Measurements from ENCODE around the gene CCDC183.

CCDC183 gene

DNA sequence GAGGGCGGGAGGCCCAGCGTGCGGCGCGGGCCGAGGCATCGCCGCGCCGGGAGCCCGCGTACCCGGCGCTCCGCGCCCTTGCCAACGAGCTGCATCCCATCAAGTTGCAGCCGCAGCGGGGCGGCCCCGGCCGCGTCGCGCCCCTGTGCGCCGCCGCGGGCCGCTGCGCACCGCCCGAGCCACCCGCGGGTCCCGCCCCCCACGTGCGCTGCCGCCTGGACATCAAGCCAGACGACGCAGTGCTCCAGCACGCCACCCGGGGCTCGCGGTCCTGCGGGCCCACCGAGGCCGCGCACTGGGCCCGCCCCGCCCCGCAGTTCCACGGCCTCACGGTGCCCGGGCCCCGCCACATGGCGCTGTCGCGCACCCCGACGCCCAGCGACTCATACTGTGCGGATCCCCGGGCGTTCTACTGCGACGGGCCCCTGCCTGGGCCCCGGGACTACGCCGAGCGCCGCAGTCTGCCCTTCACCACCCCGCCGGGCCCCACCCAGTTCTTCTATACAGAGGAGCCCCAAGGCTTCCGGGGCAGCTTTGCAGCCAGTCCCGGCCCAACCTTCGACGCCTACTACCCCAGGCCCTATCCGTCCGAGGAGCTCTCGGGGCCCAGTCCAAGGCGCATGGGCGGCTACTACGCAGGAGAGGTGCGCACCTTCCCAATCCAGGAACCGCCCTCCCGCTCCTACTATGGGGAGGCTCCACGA is 48.8 kb downstream of the CCDC183 start:
- no peak overlapping the region for H3K4me3 ChIP-seq (ENCODE audit: low read depth, low read length)
- no peak for TF ChIP-seq MYC (IDR thresholded peaks at IDR 0.05; ENCODE audit: low read depth, low read length)
- DNase-seq (ENCODE audit: low read depth) = no peak

DNA sequence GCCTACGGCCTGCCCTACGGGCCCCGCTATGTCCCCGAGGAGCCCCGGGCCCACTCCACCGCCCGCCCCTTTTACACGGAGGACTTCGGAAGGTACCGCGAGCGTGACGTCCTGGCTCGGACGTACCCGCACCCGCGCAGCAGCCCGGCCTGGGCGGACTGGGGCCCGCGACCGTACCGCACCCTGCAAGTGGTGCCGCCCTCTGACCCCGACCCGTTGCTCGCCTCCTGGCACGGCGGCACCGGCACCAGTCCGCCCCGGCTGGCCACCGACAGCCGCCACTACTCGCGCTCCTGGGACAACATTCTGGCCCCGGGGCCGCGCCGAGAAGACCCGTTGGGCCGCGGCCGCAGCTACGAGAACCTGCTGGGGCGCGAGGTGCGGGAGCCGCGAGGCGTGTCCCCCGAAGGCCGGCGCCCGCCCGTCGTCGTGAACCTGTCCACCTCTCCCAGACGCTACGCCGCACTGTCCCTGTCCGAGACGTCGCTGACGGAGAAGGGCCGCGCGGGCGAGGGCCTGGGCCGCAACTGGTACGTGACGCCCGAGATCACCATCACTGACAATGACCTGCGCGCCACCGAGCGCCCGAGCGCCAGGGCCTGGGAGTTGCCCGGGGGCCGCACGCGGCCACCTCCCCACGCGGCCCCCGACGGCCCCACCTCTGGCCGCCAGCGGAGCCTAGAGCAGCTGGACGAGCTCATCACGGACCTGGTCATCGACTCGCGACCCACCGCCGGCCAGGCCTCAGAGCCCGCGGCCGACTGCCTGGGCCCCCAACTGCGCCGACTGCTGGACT is 49.5 kb downstream of the CCDC183 start:
- TF ChIP-seq POLR2A (IDR thresholded peaks at IDR 0.05; ENCODE audit: extremely low read depth, insufficient read length) = no peak
- no peak for TF ChIP-seq MYC (IDR thresholded peaks at IDR 0.05; ENCODE audit: low read depth, low read length)
- TF ChIP-seq, protein P1, sequence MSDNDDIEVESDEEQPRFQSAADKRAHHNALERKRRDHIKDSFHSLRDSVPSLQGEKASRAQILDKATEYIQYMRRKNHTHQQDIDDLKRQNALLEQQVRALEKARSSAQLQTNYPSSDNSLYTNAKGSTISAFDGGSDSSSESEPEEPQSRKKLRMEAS (IDR thresholded peaks at IDR 0.05; ENCODE audit: low read depth, low read length) = no peak
- TF ChIP-seq, protein P2, sequence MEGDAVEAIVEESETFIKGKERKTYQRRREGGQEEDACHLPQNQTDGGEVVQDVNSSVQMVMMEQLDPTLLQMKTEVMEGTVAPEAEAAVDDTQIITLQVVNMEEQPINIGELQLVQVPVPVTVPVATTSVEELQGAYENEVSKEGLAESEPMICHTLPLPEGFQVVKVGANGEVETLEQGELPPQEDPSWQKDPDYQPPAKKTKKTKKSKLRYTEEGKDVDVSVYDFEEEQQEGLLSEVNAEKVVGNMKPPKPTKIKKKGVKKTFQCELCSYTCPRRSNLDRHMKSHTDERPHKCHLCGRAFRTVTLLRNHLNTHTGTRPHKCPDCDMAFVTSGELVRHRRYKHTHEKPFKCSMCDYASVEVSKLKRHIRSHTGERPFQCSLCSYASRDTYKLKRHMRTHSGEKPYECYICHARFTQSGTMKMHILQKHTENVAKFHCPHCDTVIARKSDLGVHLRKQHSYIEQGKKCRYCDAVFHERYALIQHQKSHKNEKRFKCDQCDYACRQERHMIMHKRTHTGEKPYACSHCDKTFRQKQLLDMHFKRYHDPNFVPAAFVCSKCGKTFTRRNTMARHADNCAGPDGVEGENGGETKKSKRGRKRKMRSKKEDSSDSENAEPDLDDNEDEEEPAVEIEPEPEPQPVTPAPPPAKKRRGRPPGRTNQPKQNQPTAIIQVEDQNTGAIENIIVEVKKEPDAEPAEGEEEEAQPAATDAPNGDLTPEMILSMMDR (IDR thresholded peaks at IDR 0.05; ENCODE audit: low read depth, low read length) = no peak
- H3K4me3 ChIP-seq (ENCODE audit: low read depth, low read length) = no peak overlapping the region
- DNase-seq (ENCODE audit: low read depth) = no peak

DNA sequence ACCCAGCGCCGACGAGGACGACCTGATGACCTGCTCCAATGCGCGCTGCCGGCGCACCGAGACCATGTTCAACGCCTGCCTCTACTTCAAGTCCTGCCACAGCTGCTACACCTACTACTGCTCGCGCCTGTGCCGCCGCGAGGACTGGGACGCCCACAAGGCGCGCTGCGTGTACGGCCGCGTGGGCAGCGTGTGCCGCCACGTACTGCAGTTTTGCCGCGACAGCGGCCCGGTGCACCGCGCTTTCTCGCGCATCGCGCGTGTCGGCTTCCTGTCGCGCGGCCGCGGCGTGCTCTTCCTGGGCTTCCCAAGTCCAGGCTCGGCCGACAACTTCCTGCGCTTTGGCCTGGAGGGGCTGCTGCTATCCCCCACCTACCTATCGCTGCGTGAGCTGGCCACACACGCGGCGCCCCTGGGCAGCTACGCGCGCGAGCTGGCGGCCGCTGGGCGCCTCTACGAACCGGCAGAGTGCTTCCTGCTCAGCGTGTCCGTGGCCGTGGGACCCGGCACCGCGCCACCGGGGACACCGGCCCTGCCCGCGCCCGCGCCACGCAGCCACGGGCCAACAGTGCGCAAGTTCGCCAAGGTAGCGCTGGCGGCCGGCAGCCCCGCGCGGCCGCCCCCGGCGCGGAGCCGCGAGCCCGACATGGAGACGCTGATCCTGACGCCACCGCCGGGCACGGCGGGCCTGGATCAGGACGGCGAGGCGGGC is 50.4 kb downstream of the CCDC183 start:
- H3K4me3 ChIP-seq (ENCODE audit: low read depth, low read length) = no peak overlapping the region

DNA sequence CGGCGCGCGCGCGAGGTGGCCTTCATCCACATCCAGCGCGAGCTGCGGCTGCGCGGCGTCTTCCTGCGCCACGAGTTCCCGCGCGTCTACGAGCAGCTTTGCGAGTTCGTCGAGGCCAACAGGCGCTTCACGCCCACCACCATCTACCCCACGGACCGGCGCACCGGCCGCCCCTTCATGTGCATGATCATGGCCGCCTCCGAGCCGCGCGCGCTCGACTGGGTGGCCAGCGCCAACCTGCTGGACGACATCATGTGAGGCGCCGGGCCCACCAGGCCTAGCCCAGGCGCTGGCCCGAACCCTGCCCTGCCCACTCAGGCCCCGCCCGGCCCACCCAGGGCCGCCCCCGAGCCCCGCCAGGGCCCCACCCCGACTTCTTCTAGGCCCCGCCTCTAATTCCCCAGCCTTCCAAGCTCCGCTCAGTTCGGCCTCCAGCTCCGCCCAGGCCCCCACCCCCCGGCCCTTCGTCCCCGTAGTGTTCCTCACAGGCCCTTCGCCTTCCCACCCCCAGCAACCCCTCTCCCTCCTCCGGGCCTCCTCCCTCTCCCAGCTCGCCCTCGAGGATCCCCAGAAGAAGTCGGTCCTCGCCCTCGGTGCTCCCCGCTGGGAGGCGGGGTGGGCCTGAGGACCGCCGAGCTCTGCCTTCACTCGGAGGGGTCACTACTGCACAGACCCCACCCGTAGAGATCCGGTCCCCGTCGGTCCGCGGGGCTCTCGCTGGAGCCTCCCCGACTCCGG is 51.1 kb downstream of the CCDC183 start:
- peak overlapping the region; percentile 92 for H3K4me3 ChIP-seq (ENCODE audit: low read depth, low read length)
- TF ChIP-seq MYC (IDR thresholded peaks at IDR 0.05; ENCODE audit: low read depth, low read length) (no peak), POLR2A (IDR thresholded peaks at IDR 0.05; ENCODE audit: extremely low read depth, insufficient read length) (no peak)
- TF ChIP-seq, protein P1 (IDR thresholded peaks at IDR 0.05; ENCODE audit: low read depth, low read length) = no peak
- TF ChIP-seq, protein P2 (IDR thresholded peaks at IDR 0.05; ENCODE audit: low read depth, low read length) = no peak

More for the DNA sequence above, 50.4 kb downstream of the CCDC183 start:
- TF ChIP-seq, protein P1 (IDR thresholded peaks at IDR 0.05; ENCODE audit: low read depth, low read length) = no peak
- TF ChIP-seq POLR2A (IDR thresholded peaks at IDR 0.05; ENCODE audit: extremely low read depth, insufficient read length) = no peak
- TF ChIP-seq, protein P2 (IDR thresholded peaks at IDR 0.05; ENCODE audit: low read depth, low read length) = no peak
- no peak for TF ChIP-seq MYC (IDR thresholded peaks at IDR 0.05; ENCODE audit: low read depth, low read length)
- no peak for DNase-seq (ENCODE audit: low read depth)

DNA sequence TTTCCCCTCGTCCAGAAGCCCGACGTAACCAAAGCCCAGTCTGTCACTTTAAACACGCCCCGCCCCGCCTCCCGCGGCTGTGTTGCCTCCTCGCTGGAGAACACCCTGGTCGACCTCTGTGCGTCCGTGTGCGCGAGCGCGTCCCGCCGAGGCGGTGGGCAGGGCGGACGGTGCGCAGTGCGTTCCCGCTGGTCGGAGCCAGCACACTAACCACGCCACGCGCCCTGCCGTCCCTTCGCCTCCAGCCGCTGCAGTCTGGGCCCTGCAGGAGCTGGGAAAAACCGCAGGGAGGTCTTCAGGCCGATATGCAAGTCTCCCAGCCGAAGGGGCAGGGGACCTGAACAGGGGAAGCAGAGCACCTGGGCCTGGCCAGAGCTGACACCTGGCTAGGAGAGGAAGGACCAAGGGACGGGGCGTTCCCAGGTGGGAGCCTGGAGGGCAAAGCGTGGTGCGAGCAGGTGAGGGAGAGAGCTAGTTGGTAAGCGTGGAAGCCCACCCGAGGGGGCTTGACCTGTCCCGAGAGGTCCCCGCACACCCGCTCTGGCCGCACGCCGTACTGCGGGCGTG is 51.8 kb downstream of the CCDC183 start:
- TF ChIP-seq, protein P2 (IDR thresholded peaks at IDR 0.05; ENCODE audit: low read depth, low read length) = no peak
- TF ChIP-seq MYC (IDR thresholded peaks at IDR 0.05; ENCODE audit: low read depth, low read length) (peak; percentile 67), POLR2A (IDR thresholded peaks at IDR 0.05; ENCODE audit: extremely low read depth, insufficient read length) (peak; percentile 85)
- TF ChIP-seq, protein P1 (IDR thresholded peaks at IDR 0.05; ENCODE audit: low read depth, low read length) = peak; percentile 70; the same call in 1 of the 2 replicates
- peak; percentile 90 for DNase-seq (ENCODE audit: low read depth)
- peak overlapping the region; percentile 92 for H3K4me3 ChIP-seq (ENCODE audit: low read depth, low read length)

More for the DNA sequence above, 51.1 kb downstream of the CCDC183 start:
- DNase-seq (ENCODE audit: low read depth) = peak; percentile 68
